IMR-90 (cell line): ENCODE data around the gene MYO9A. TPM values are rescaled to one million over a fixed set of nuclear protein-coding genes. Genes with fewer than 3 reads are reported as not detected.
A peak's percentile ranks its signal among the peaks of the same experiment; 100 is the strongest.

Source experiments
- ATAC-seq: fragments of 200-7000 bp; cut with Tn5 transposase; 2 replicates; pipeline ENCODE4 v1.9.1; 2020; ENCODE audit warnings: low read depth, mild to moderate bottlenecking, moderate library complexity
- BruUV-seq: library from RNA; stranded (reverse); fragments of 400-500 nt; replicated peaks from 2 replicates; lab custom pipeline; 2021; lab: Mats Ljungman, UMichigan
- CTCF ChIA-PET: fragments of 300-600 bp; formaldehyde crosslinking; extraction: SDS; loops from one replicate; lab custom pipeline; 2021; ENCODE audit warnings: antibody characterized with exemption; lab: Yijun Ruan, JAX
- POLR2A ChIA-PET: fragments of 300-600 bp; sonication (Branson Sonifier 250); formaldehyde crosslinking; loops from one replicate; lab custom pipeline; 2022; ENCODE audit warnings: antibody characterized with exemption; ENCODE audit not compliant: unreplicated experiment; lab: Charles Lee
- DNase-seq: peaks from one replicate; pipeline ENCODE4 v3.0.0; 2013
- H2AFZ ChIP-seq: replicated peaks from 2 replicates; pipeline ENCODE3; 2013; ENCODE audit warnings: low read length, mild to moderate bottlenecking; ENCODE audit not compliant: poor library complexity
- H2AK5ac ChIP-seq: 2 replicates; pipeline ENCODE4 v1.6.1; 2013; ENCODE audit warnings: low read depth, low read length, inconsistent platforms
- H2AK9ac ChIP-seq: replicated peaks from 2 replicates; pipeline ENCODE3; 2013; ENCODE audit warnings: mild to moderate bottlenecking, low read depth, low read length, moderate library complexity; ENCODE audit not compliant: poor library complexity
- H2BK120ac ChIP-seq: 2 replicates; pipeline ENCODE4 v1.6.1; 2013; ENCODE audit warnings: low read depth, low read length, inconsistent platforms
- H2BK15ac ChIP-seq: 3 replicates; pipeline ENCODE4 v1.6.1; 2013; ENCODE audit warnings: low read depth, low read length, inconsistent platforms
- H2BK20ac ChIP-seq: 2 replicates; pipeline ENCODE4 v1.6.1; 2013; ENCODE audit warnings: low read depth, mild to moderate bottlenecking, inconsistent platforms, low read length, moderate library complexity
- H2BK5ac ChIP-seq: 2 replicates; pipeline ENCODE4 v1.6.1; 2013; ENCODE audit warnings: mild to moderate bottlenecking, low read depth, low read length, inconsistent platforms; ENCODE audit not compliant: poor library complexity, severe bottlenecking
- H3K14ac ChIP-seq: replicated peaks from 2 replicates; pipeline ENCODE4 v1.6.1; 2013; ENCODE audit warnings: low read depth, low read length, inconsistent platforms
- H3K18ac ChIP-seq: 2 replicates; pipeline ENCODE4 v1.6.1; 2013; ENCODE audit warnings: low read depth, low read length, control low read depth
- H3K23ac ChIP-seq: 2 replicates; pipeline ENCODE4 v1.6.1; 2013; ENCODE audit warnings: low read depth, low read length, inconsistent platforms
- H3K27ac ChIP-seq: 2 replicates; pipeline ENCODE4 v1.5.1; 2013; ENCODE audit warnings: mild to moderate bottlenecking, control low read depth, low read length; ENCODE audit not compliant: insufficient read depth
- H3K27me3 ChIP-seq: 2 replicates; pipeline ENCODE4 v1.6.1; 2013; ENCODE audit warnings: low read length; ENCODE audit not compliant: control insufficient read depth, insufficient read depth
- H3K36me3 ChIP-seq: 2 replicates; pipeline ENCODE4 v1.6.1; 2013; ENCODE audit warnings: low read length, mixed read lengths; ENCODE audit not compliant: control insufficient read depth, insufficient read depth
- H3K4ac ChIP-seq: 2 replicates; pipeline ENCODE4 v1.6.1; 2013; ENCODE audit warnings: low read depth, low read length, inconsistent platforms
- H3K4me1 ChIP-seq: 2 replicates; pipeline ENCODE4 v1.6.1; 2013; ENCODE audit warnings: low read length, mixed read lengths; ENCODE audit not compliant: control insufficient read depth, insufficient read depth
- H3K4me2 ChIP-seq: 2 replicates; pipeline ENCODE4 v1.6.1; 2013; ENCODE audit warnings: low read depth, mild to moderate bottlenecking, control low read depth, low read length, moderate library complexity
- H3K4me3 ChIP-seq: 2 replicates; pipeline ENCODE4 v1.5.1; 2013; ENCODE audit warnings: low read depth, mild to moderate bottlenecking, control low read depth, low read length, moderate library complexity; ENCODE audit not compliant: insufficient read depth
- H3K56ac ChIP-seq: 2 replicates; pipeline ENCODE4 v1.6.1; 2013; ENCODE audit warnings: low read length, inconsistent platforms; ENCODE audit not compliant: insufficient read depth; ENCODE audit errors: extremely low read depth
- H3K79me1 ChIP-seq, 2 experiments: 2 replicates each; pipeline ENCODE4 v1.6.1; 2013; ENCODE audit warnings: low read length in 2 of 2, inconsistent platforms in 1 of 2, low read depth in 1 of 2
- H3K9ac ChIP-seq: 2 replicates; pipeline ENCODE4 v1.6.1; 2013; ENCODE audit warnings: low read depth, low read length, control low read depth
- H3K9me1 ChIP-seq: 2 replicates; pipeline ENCODE4 v1.6.1; 2013; ENCODE audit warnings: low read length, inconsistent platforms; ENCODE audit not compliant: insufficient read depth
- H3K9me3 ChIP-seq: 2 replicates; pipeline ENCODE4 v1.6.1; 2013; ENCODE audit warnings: low read length; ENCODE audit not compliant: control insufficient read depth, insufficient read depth
- H4K20me1 ChIP-seq: 2 replicates; pipeline ENCODE4 v1.6.1; 2013; ENCODE audit warnings: low read length, inconsistent platforms; ENCODE audit not compliant: insufficient read depth
- H4K5ac ChIP-seq: 2 replicates; pipeline ENCODE4 v1.6.1; 2013; ENCODE audit warnings: mild to moderate bottlenecking, low read depth, low read length, control low read depth
- H4K8ac ChIP-seq, 2 experiments: 2 replicates each; pipeline ENCODE4 v1.6.1; 2013; ENCODE audit warnings: low read depth in 2 of 2, low read length in 2 of 2, control low read depth in 1 of 2, inconsistent platforms in 1 of 2
- H4K91ac ChIP-seq: 2 replicates; pipeline ENCODE4 v1.6.1; 2013; ENCODE audit warnings: low read depth, low read length, inconsistent platforms; ENCODE audit not compliant: insufficient read depth
- BHLHE40 ChIP-seq: fragments of 150-350 bp; IDR thresholded peaks from 2 replicates; pipeline ENCODE4 v1.6.1; 2016; ENCODE audit warnings: mild to moderate bottlenecking, low read depth, low read length
- CEBPB ChIP-seq: IDR thresholded peaks from 2 replicates; pipeline ENCODE4 v1.6.1; 2012; ENCODE audit warnings: low read depth, low read length, improper control_type of control experiment
- CHD1 ChIP-seq: IDR thresholded peaks from 2 replicates; pipeline ENCODE4 v1.6.1; 2012; ENCODE audit warnings: low read depth, low read length, improper control_type of control experiment
- FOS ChIP-seq: fragments of 150-350 bp; IDR thresholded peaks from 2 replicates; pipeline ENCODE4 v1.6.1; 2016; ENCODE audit warnings: low read depth, low read length
- MAFK ChIP-seq: IDR thresholded peaks from 2 replicates; pipeline ENCODE4 v1.6.1; 2012; ENCODE audit warnings: low read depth, low read length, improper control_type of control experiment
- MAZ ChIP-seq: IDR thresholded peaks from 2 replicates; pipeline ENCODE4 v1.6.1; 2012; ENCODE audit warnings: low read depth, mild to moderate bottlenecking, low read length, improper control_type of control experiment, moderate library complexity, borderline replicate concordance
- MXI1 ChIP-seq: IDR thresholded peaks from 2 replicates; pipeline ENCODE4 v1.6.1; 2012; ENCODE audit warnings: low read depth, mild to moderate bottlenecking, low read length, moderate library complexity, borderline replicate concordance
- POLR2A ChIP-seq: IDR thresholded peaks from 2 replicates; pipeline ENCODE4 v1.6.1; 2012; ENCODE audit warnings: mild to moderate bottlenecking, low read depth, low read length
- RAD21 ChIP-seq: IDR thresholded peaks from 2 replicates; pipeline ENCODE4 v1.6.1; 2012; ENCODE audit warnings: low read length, improper control_type of control experiment
- RCOR1 ChIP-seq: IDR thresholded peaks from 2 replicates; pipeline ENCODE4 v1.6.1; 2012; ENCODE audit warnings: mild to moderate bottlenecking, low read length, improper control_type of control experiment; ENCODE audit not compliant: insufficient replicate concordance
- RFX5 ChIP-seq: IDR thresholded peaks from 2 replicates; pipeline ENCODE4 v1.8.0; 2012; ENCODE audit warnings: low read depth, mild to moderate bottlenecking, low read length, moderate library complexity
- SMC3 ChIP-seq: fragments of 150-350 bp; IDR thresholded peaks from 2 replicates; pipeline ENCODE4 v1.6.1; 2016; ENCODE audit warnings: low read depth, mild to moderate bottlenecking, antibody characterized with exemption, low read length, moderate library complexity
- WGBS, 2 experiments: methylation state at CpG; one replicate each; pipeline versions ENCODE4 v1.1.5 to v1.1.7; 2013; ENCODE audit warnings: missing lambda C conversion rate in 2 of 2; ENCODE audit not compliant: insufficient read length in 1 of 2; ENCODE audit errors: extremely low coverage in 2 of 2; 5-methylcytosine and 5-hydroxymethylcytosine counted together
- dilution Hi-C: fragments of 300-500 bp; cut with HindIII; formaldehyde crosslinking; loops from one replicate; pipeline ENCODE4 v1.14.3; 2018; ENCODE audit warnings: low sequenced_read_pairs; ENCODE audit not compliant: unreplicated experiment
- in situ Hi-C: fragments of 300-500 bp; cut with MboI; formaldehyde crosslinking; loops from 3 replicates; pipeline ENCODE4 v1.14.3; 2019; ENCODE audit warnings: low sequenced_read_pairs, inconsistent platforms, mixed read lengths
- intact Hi-C: fragments of 100-400 bp; cut with micrococcal nuclease; formaldehyde crosslinking; loops from 2 replicates; pipeline ENCODE4 v1.10.0; 2022
- polyA plus RNA-seq, 3 experiments: library from polyadenylated mRNA; depleted of rRNA; stranded (reverse); fragments of >200 nt; gene quantifications; 2 replicates each; pipeline ENCODE4 v1.2.3, GENCODE V29; 2012; ENCODE audit warnings: low replicate concordance in 1 of 3
- total RNA-seq: library from RNA; depleted of rRNA; stranded (reverse); fragments of >200 nt; gene quantifications from 2 replicates; pipeline ENCODE4 v1.2.3, GENCODE V29; 2012
- TF ChIP-seq, protein P1 (sequence below): fragments of 150-350 bp; IDR thresholded peaks from 2 replicates; pipeline ENCODE4 v1.6.1; 2016; ENCODE audit warnings: low read depth, mild to moderate bottlenecking, low read length, moderate library complexity, borderline replicate concordance
- TF ChIP-seq, protein P2 (sequence below): fragments of 150-350 bp; IDR thresholded peaks from 2 replicates; pipeline ENCODE4 v1.6.1; 2017; ENCODE audit warnings: mild to moderate bottlenecking, antibody characterized with exemption, low read length, low read depth

The MYO9A gene
- total and polyA plus RNA-seq, 2 of the 4 experiments (the other 2 are of a cell fraction) = 6.0 to 49.5 TPM

DNA sequence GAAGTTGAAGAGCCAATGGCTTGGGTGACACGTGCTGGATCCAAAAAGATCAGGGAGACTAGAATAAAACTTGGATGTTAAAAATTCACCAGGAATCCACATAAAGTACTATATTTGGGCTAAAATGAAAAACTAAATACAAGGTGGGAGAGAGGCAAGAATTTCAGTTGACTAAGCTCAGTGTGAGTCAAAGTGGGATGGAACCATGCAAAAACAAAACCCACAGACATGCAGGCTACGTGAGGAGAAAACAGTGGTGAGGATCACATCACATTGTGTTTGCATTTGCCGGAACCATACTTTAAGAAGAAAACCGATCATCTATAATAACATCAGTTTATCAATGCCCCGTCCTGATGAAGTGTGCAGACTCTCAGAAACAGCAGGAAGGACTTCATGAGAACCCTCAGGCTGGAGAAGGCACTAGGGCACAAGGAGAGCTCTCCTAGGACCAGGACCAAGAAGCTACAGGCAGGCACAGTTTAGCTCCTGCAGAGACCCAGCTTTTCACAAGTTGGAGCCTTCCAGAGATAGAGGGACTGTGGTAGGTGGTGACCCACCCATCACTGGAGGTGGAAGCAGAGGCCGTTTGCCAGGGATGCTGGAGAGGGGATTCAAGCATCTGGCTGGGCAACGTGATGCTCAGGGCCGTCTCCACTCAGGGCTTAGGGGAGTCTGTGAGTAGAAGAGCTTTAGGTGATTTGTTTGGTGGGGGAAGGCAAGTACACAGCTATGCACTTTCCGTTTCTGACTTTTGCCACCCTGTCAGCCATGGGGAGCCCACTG, 336.6 kb downstream of the MYO9A start:
- Histone ChIP-seq H2AFZ (no peak overlapping the region), H3K27ac (no peak overlapping the region), H4K91ac (peak overlapping the region; percentile 20), H3K14ac (peak overlapping the region; percentile 70), H3K9me3 (no peaks in the 10 kb centered on the region), H4K5ac (peak overlapping the region; percentile 7; the same call in 1 of the 2 replicates), H3K4me3 (no peak overlapping the region), H3K56ac (no peak overlapping the region), H3K27me3 (no peaks in the 10 kb centered on the region), H3K79me1 (no peaks in the 10 kb centered on the region), H3K9me1 (peaks cover 18% of the 10 kb centered on the region), H2BK5ac (peak overlapping the region; percentile 67), H2BK15ac (peak overlapping the region; percentile 45; the same call in 1 of the 3 replicates), H2BK120ac (peak overlapping the region; percentile 51), H3K4me2 (no peak overlapping the region), H3K23ac (peak overlapping the region; percentile 43; the same call in 1 of the 2 replicates), H3K4ac (peak overlapping the region; percentile 62), H2BK20ac (peak overlapping the region; percentile 50), H3K9ac (no peak overlapping the region), H2AK9ac (no peak overlapping the region), H3K4me1 (peaks cover 16% of the 10 kb centered on the region), H2AK5ac (peak overlapping the region; percentile 44; the same call in 1 of the 2 replicates), H3K18ac (peak overlapping the region; percentile 39; the same call in 1 of the 2 replicates), H4K20me1 (no peaks in the 10 kb centered on the region), H4K8ac (peak overlapping the region; percentile 41 to 55; a peak in 2 of 4 replicates), H3K36me3 (peaks cover 13% of the 10 kb centered on the region)
- dilution Hi-C loops = no loop called here
- BruUV-seq = no TSS peak
- no peak for TF ChIP-seq CHD1
- TF ChIP-seq, protein P1, sequence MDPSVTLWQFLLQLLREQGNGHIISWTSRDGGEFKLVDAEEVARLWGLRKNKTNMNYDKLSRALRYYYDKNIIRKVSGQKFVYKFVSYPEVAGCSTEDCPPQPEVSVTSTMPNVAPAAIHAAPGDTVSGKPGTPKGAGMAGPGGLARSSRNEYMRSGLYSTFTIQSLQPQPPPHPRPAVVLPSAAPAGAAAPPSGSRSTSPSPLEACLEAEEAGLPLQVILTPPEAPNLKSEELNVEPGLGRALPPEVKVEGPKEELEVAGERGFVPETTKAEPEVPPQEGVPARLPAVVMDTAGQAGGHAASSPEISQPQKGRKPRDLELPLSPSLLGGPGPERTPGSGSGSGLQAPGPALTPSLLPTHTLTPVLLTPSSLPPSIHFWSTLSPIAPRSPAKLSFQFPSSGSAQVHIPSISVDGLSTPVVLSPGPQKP = no peak
- no peak for TF ChIP-seq POLR2A
- TF ChIP-seq CEBPB = no peak
- TF ChIP-seq RFX5 = no peak
- no peak for TF ChIP-seq MAZ
- TF ChIP-seq SMC3 = no peak
- TF ChIP-seq RAD21 = no peak
- TF ChIP-seq, protein P2, sequence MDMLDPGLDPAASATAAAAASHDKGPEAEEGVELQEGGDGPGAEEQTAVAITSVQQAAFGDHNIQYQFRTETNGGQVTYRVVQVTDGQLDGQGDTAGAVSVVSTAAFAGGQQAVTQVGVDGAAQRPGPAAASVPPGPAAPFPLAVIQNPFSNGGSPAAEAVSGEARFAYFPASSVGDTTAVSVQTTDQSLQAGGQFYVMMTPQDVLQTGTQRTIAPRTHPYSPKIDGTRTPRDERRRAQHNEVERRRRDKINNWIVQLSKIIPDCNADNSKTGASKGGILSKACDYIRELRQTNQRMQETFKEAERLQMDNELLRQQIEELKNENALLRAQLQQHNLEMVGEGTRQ = no peak
- no peak for TF ChIP-seq MXI1
- TF ChIP-seq RCOR1 = no peak
- TF ChIP-seq FOS = no peak
- TF ChIP-seq BHLHE40 = no peak
- TF ChIP-seq MAFK = no peak
- ChIA-PET POLR2A (no interaction called here), CTCF (interaction anchor here (0.9 to 1.6 kb wide), 4 partner anchors 19 to 30 kb away, joined by 3 to 13 read pairs (median 6); no protein-coding TSS in a partner anchor)
- DNase-seq (peak; percentile 79), ATAC-seq (peak; percentile 55)
- intact Hi-C loops = no loop called here
- in situ Hi-C loops = no loop called here
- 88% methylated on average over 1 of the region's 9 CpGs; no CpG with 5 or more reads in 1 of the 2 experiments for WGBS, 2 experiments
